ENCODE measurements around the gene DIPK1A. TPM values are rescaled to one million over a fixed set of nuclear protein-coding genes. Genes with fewer than 3 reads are reported as not detected.

DIPK1A gene
- total RNA-seq, 1 donor from 2014 or later = 9.7 TPM

DNA sequence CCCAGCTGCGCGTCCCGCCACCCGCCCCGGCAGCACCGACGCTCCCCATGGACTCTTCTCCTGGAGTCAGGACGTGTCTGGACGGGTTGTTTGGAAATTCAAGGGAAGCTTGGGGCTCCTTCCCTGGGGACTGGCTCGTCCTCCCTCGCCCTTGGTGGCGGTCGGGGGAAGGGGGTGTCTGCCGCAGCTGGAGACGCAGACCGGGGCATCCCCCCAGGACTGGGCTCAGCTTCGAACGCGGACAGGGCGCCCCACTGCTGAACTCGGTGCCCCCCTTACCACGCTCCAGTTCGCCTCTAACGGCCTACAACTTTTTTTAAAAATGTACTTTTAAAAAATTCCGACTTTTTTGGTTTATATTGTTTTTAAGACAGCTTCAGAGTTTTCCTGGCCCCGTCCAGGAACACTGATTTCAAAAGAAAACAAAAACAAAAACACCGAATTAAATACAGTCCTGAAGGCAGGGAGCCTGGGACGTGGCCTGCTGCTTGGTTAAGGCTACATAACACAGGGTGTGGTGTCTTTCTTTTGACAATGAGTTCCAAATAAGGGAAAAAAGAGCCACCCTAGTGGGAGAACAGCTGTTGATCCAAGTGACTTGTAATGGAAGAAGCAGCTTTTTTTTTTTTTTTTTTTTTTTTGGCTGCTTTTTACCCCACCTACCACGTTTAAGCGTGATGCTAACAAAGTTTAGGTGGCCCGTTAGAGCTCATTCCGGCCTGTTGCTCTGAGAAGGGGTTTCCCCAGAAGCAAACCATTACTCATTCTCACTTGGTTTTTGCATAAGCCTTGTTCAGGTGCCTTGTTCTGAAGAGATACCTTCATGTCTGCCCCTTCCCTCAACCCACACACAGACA, 862 bp upstream of the DIPK1A start:
- peak; percentile 88 for DNase-seq (ENCODE audit: low read depth)
- Histone ChIP-seq H3K36me3 (ENCODE audit: control insufficient read depth, insufficient read depth, low read length) (no peaks in the 10 kb centered on the region), H3K4me3 (ENCODE audit: low read depth, low read length) (peak overlapping the region; percentile 72), H3K27me3 (ENCODE audit: control insufficient read depth, insufficient read depth, low read length) (no peaks in the 10 kb centered on the region)
- no peak for FAIRE-seq
- no peak for TF ChIP-seq CTCF (IDR thresholded peaks at IDR 0.05; ENCODE audit: insufficient read depth, low read length, severe bottlenecking)

DNA sequence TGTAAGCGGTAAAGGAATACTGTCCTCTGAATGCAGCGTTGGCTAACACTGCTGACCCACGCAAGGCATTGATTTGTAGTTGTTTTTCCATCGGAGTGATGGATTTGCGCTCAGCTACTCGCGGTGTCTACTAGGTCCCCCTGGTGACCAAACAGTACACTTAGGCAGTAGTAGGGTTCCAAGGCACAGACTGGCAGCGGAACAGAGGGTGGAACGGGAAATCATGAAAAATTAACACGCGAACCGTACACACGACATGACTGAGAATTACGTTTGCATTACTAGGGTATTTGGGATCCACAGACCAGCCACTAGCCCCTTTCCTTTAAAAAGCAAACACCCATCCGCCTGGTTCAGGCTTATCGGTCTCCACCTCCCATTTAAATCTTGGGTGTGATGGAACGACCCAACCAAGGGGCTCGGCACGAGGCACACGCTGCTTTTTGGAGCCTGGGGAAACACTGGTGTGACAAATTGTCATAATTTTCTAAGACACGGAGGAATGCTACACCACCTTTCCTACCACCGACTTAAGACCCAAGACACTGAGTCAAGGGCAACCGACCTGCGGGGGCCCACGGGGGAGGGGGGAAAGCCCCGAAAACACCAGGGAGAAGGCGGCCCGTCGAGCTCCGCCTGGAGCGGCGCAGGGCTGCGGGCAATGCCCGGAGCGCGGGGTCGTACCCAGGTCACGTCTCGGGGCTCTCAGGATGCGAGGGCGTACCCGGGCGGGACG, 699 bp downstream of the DIPK1A start:
- peak overlapping the region; percentile 72 for H3K4me3 ChIP-seq (ENCODE audit: low read depth, low read length)
- FAIRE-seq = peak; percentile 81

DNA sequence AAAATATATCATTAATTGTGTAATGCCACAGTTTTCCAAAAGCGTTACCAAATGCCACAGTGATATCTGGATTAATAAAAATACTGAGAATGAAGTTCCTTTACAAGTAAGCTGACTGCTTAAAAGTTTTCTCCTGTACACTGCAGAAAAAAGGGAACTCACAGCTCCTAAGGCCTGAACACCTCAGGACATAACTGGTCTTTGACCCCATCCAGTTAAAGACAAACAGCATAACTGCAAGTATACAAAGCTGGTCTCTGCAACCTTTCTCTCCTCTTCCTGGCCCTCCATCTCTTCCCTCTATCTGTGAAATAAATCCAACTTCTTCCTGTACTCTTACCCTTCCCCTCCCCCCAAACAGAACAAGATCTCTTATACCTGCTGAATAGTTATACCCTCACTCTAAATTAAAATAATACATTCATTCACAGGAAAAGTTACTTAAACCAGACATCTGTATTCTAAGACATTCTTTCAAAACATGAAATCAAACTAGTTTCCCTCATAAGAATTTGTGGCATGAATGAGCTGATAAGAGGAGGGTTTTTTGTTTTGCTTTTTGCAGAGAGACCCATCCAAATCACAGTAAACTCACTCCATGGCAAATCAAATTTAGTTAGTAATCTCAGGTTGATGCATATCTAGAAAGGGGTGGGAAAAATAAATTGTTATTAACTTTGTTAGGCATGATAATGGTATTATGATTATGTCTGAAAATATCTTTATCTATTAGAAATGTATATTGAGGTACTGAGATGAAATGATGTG, 2.9 kb downstream of the DIPK1A start:
- no peaks in the 10 kb centered on the region for H3K27me3 ChIP-seq (ENCODE audit: control insufficient read depth, insufficient read depth, low read length)
- H3K4me3 ChIP-seq (ENCODE audit: low read depth, low read length) = no peak overlapping the region
- no peak for TF ChIP-seq CTCF (IDR thresholded peaks at IDR 0.05; ENCODE audit: insufficient read depth, low read length, severe bottlenecking)
- no peaks in the 10 kb centered on the region for H3K36me3 ChIP-seq (ENCODE audit: control insufficient read depth, insufficient read depth, low read length)
- no peak for FAIRE-seq
- DNase-seq (ENCODE audit: low read depth) = no peak

More for the DNA sequence above, 699 bp downstream of the DIPK1A start:
- Histone ChIP-seq H3K27me3 (ENCODE audit: control insufficient read depth, insufficient read depth, low read length) (no peaks in the 10 kb centered on the region), H3K36me3 (ENCODE audit: control insufficient read depth, insufficient read depth, low read length) (no peaks in the 10 kb centered on the region)
- peak; percentile 76 for TF ChIP-seq CTCF (IDR thresholded peaks at IDR 0.05; ENCODE audit: insufficient read depth, low read length, severe bottlenecking)
- DNase-seq (ENCODE audit: low read depth) = peak; percentile 82

- Histone ChIP-seq H3K4me3 (ENCODE audit: low read depth, low read length) (no peak overlapping the region), H3K27me3 (ENCODE audit: control insufficient read depth, insufficient read depth, low read length) (no peaks in the 10 kb centered on the region), H3K36me3 (ENCODE audit: control insufficient read depth, insufficient read depth, low read length) (no peaks in the 10 kb centered on the region)
- DNase-seq (ENCODE audit: low read depth) (no peak), FAIRE-seq (no peak)
- no peak for TF ChIP-seq CTCF (IDR thresholded peaks at IDR 0.05; ENCODE audit: insufficient read depth, low read length, severe bottlenecking)
These were observed 4.1 kb downstream of the DIPK1A start for GRCh38 chr1:92957030-92957734.

DNA sequence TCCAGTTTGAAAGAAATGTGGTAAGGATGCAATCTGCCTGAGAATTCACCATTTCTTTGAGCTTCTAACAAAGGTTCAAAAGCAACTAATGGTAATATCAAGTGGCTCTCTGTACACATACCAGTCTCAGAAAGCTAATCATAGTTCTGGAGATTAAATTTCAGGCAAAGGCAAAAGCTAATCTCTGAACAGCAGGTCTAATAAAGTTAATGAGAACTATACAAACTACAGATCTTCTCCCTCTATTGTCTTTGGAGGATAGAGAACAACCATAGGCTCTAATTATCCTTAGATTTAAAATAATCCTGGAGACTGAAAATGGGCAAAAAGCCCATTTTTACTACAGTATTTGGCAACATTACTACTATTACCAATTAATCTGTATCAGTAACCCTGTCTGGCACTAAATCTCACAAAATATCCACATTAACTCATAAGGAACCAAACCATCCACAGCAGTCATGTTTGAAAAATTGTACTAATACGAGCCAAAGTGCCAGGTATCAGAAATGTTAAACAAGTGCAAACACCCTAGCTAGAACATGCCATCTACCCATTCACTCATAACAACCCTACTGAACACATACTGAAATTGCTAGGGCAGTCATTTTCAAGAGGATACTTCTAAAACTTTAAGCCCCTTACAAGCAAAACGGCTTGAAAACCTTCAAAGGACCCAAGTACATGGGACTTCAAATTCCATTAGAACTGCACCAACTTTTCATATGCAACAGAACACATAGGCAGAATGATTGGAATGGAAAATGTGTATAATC, 4.8 kb downstream of the DIPK1A start:
- no peak for TF ChIP-seq CTCF (IDR thresholded peaks at IDR 0.05; ENCODE audit: insufficient read depth, low read length, severe bottlenecking)
- H3K27me3 ChIP-seq (ENCODE audit: control insufficient read depth, insufficient read depth, low read length) = no peaks in the 10 kb centered on the region

More for the DNA sequence above, 4.8 kb downstream of the DIPK1A start:
- FAIRE-seq (no peak), DNase-seq (ENCODE audit: low read depth) (no peak)
- no peaks in the 10 kb centered on the region for H3K36me3 ChIP-seq (ENCODE audit: control insufficient read depth, insufficient read depth, low read length)
- no peak overlapping the region for H3K4me3 ChIP-seq (ENCODE audit: low read depth, low read length)
